Lower lobe of right lung (tissue), 2 donors: ENCODE data around the gene VEPH1. TPM values are rescaled to one million over a fixed set of nuclear protein-coding genes. Genes with fewer than 3 reads are reported as not detected.

Source experiments
- ATAC-seq, 2 donors: fragments of 200-7000 bp; cut with Tn5 transposase; one replicate each; pipeline ENCODE4 v1.9.1; 2020 to 2022; ENCODE audit warnings: mild to moderate bottlenecking in 2 of 2, moderate library complexity in 2 of 2
- DNase-seq: peaks from one replicate; pipeline ENCODE4 v3.0.0-alpha.2; 2020
- H3K27ac ChIP-seq: fragments of 200-600 bp; one replicate; pipeline ENCODE4 v1.8.0; 2022
- H3K27me3 ChIP-seq: fragments of 200-600 bp; one replicate; pipeline ENCODE4 v1.8.0; 2022; ENCODE audit warnings: low read depth
- H3K36me3 ChIP-seq: fragments of 200-600 bp; one replicate; pipeline ENCODE4 v1.8.0; 2022; ENCODE audit warnings: mild to moderate bottlenecking
- H3K4me1 ChIP-seq: fragments of 200-600 bp; one replicate; pipeline ENCODE4 v1.8.0; 2022
- H3K4me3 ChIP-seq: fragments of 200-600 bp; one replicate; pipeline ENCODE4 v1.8.0; 2022; ENCODE audit warnings: mild to moderate bottlenecking
- H3K9me3 ChIP-seq: fragments of 200-600 bp; one replicate; pipeline ENCODE4 v1.8.0; 2022
- CTCF ChIP-seq: fragments of 200-600 bp; IDR thresholded peaks from one replicate; pipeline ENCODE4 v1.8.0; 2022; ENCODE audit warnings: antibody characterized with exemption, mild to moderate bottlenecking
- intact Hi-C: fragments of 100-400 bp; cut with DNase I; formaldehyde crosslinking; loops from one replicate; pipeline ENCODE4 v1.11.0; 2022
- total RNA-seq: library from RNA; stranded (reverse); fragmentation: NEBNext Ultra II Directional; extraction: Animal tissue kit (Norgen Biotek cat#: 25700); gene quantifications from one replicate; pipeline ENCODE4 v1.2.1, GENCODE V29; 2021
- donor health status: DM: no; HTN: yes; CAD: no; lungs with severe emphysema.

The VEPH1 gene
- total RNA-seq, 1 donor from 2014 or later = 116 TPM

GRCh38 chr3:157370867-157371266, 132.3 kb downstream of the VEPH1 start:
- H3K27me3 ChIP-seq = no peaks in the 10 kb centered on the region
- ATAC-seq = no peak
- TF ChIP-seq CTCF = no peak

GRCh38 chr3:157369727-157370421, 133.3 kb downstream of the VEPH1 start:
- ATAC-seq (peak in 1 of 2 donors; percentile 57), DNase-seq (no peak)
- H3K36me3 ChIP-seq = peaks cover 7% of the 10 kb centered on the region
- no peak overlapping the region for H3K4me3 ChIP-seq
- H3K27me3 ChIP-seq = no peaks in the 10 kb centered on the region
- intact Hi-C loops = no loop called here
- no peak overlapping the region for H3K27ac ChIP-seq
- no peak for TF ChIP-seq CTCF
- no peaks in the 10 kb centered on the region for H3K4me1 ChIP-seq
- no peaks in the 10 kb centered on the region for H3K9me3 ChIP-seq

More at GRCh38 chr3:157370867-157371266, 132.3 kb downstream of the VEPH1 start:
- Histone ChIP-seq H3K9me3 (no peaks in the 10 kb centered on the region), H3K4me1 (no peaks in the 10 kb centered on the region), H3K27ac (no peak overlapping the region), H3K4me3 (no peak overlapping the region), H3K36me3 (peaks cover 7% of the 10 kb centered on the region)
- intact Hi-C loops = no loop called here
- DNase-seq = no peak

- H3K4me1 ChIP-seq = no peaks in the 10 kb centered on the region
- intact Hi-C loops = no loop called here
- H3K27me3 ChIP-seq = no peaks in the 10 kb centered on the region
- ATAC-seq (no peak), DNase-seq (no peak)
- H3K9me3 ChIP-seq = no peaks in the 10 kb centered on the region
- no peak overlapping the region for H3K27ac ChIP-seq
- no peaks in the 10 kb centered on the region for H3K36me3 ChIP-seq
- H3K4me3 ChIP-seq = no peak overlapping the region
- TF ChIP-seq CTCF = no peak
Observed at GRCh38 chr3:157368171-157368570, 135.0 kb downstream of the VEPH1 start.

GRCh38 chr3:157363393-157363792, 139.8 kb downstream of the VEPH1 start:
- Histone ChIP-seq H3K4me1 (no peaks in the 10 kb centered on the region), H3K27me3 (no peaks in the 10 kb centered on the region), H3K4me3 (no peak overlapping the region), H3K36me3 (no peaks in the 10 kb centered on the region), H3K9me3 (no peaks in the 10 kb centered on the region), H3K27ac (no peak overlapping the region)
- intact Hi-C loops = no loop called here
- TF ChIP-seq CTCF = no peak
- DNase-seq (no peak), ATAC-seq (no peak)

- Histone ChIP-seq H3K4me3 (no peak overlapping the region), H3K9me3 (no peaks in the 10 kb centered on the region), H3K36me3 (no peaks in the 10 kb centered on the region), H3K27ac (no peak overlapping the region), H3K4me1 (no peaks in the 10 kb centered on the region), H3K27me3 (no peaks in the 10 kb centered on the region)
- no peak for TF ChIP-seq CTCF
- ATAC-seq = no peak
- no peak for DNase-seq
- intact Hi-C loops = no loop called here
Observed at GRCh38 chr3:157362348-157362747, 140.9 kb downstream of the VEPH1 start.
